NCI-H2107 (cell line): ENCODE data around the gene PRKCA.

Source experiments
- DNase-seq: peaks from one replicate; lab custom pipeline; 2025; lab: John Stamatoyannopoulos, UW

The PRKCA gene

DNA sequence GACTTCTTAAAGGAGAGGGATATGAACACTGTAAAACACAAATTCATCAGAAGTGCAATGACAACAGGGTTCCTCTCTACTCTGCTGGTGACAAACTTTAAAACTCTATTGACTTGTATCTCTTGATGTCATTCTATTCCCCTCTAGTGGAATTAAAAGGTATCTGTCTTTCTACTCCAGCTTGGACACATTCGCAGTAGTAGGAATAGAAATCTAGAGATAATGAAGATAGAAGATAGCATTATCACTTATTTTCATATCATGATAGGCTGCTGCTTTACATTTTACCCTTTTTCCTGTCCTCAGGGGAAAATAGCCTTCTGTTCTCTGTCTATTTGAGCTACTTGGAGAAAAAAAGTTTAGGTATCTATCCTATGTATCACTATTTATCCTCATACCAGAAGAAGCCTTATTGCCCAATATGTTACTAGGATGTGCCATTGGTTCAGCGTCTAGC, 322.9 kb downstream of the PRKCA start:
- DNase-seq: no peak

GRCh38 chr17:66627985-66628384, 325.6 kb downstream of the PRKCA start:
- no peak for DNase-seq

DNA sequence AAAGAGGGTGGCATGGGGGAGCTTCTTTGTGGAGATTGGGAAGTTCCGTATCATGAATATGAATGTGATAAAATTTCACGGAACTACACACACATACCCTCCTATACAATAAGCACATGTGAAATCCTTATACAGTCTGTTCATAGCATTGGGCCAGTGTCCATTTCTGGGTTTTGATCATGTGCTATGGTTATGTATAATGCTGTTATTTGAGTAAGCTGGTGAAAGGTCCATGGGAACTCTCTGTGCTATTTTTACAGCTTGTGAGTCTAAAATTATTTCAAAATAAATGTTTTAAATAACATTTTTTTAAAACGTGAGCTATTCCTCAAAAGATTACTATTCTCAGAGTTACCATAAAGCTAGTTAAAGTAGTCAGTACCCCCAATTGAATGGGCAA, 327.3 kb downstream of the PRKCA start:
- no peak for DNase-seq

GRCh38 chr17:66630379-66630778, 328.0 kb downstream of the PRKCA start:
- DNase-seq: no peak

- DNase-seq: no peak
Measured at GRCh38 chr17:66630828-66631472, 328.5 kb downstream of the PRKCA start.

- DNase-seq: no peak
Measured at GRCh38 chr17:66632731-66633130, 330.3 kb downstream of the PRKCA start.

DNA sequence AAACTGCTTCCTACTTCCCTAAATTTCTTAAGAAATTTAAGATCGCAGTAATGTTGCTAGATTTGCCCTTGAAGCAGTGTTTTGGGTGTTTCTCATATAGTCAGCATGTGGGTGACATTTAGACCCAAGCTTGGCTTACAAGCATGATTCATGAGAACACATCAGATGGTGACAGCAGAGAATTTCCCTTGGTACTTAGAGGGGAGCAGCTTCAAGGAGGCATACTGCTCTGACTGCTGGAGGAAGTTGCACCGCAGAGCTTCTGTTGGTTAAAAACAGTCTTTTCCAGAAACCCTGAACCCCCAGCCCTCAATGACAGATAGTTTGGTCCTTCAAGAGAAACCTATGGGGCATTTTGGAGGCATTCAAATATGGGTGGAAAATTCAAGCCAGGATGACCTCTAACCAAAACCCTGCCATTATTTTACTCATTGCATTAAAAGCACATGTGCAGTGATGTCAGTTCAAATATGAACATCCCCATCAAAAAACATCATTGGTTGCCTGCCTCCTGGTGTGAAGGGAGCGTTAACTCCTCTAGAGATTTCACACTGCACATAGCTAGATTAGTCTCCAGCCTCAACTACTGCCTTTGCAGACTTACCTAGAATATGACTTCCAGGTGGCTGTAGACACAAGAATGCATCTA, 331.0 kb downstream of the PRKCA start:
- DNase-seq: no peak

DNA sequence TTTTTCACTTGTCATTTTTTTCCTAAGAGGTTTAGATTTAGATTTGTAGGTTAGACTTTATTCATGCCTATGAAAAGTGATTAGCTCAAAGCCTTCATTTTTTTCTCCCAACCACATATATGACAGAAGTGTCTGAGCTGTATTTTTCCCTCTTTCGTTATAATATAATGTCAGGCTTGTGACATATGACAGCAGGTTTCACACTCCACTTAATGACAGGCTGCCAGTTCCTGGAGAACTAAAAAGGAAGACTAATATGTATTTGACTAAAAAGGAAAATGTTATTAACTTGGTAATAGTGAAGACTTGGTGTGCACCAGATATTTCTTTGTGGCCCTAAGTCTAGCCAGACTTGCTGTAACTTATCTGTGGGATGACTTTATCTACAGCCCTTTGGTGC, 331.8 kb downstream of the PRKCA start:
- DNase-seq: no peak

GRCh38 chr17:66635386-66636045, 333.1 kb downstream of the PRKCA start:
- DNase-seq: no peak

- no peak for DNase-seq
Measured at GRCh38 chr17:66636111-66636510, 333.7 kb downstream of the PRKCA start.

- no peak for DNase-seq
Measured at GRCh38 chr17:66637491-66637890, 335.1 kb downstream of the PRKCA start.

DNA sequence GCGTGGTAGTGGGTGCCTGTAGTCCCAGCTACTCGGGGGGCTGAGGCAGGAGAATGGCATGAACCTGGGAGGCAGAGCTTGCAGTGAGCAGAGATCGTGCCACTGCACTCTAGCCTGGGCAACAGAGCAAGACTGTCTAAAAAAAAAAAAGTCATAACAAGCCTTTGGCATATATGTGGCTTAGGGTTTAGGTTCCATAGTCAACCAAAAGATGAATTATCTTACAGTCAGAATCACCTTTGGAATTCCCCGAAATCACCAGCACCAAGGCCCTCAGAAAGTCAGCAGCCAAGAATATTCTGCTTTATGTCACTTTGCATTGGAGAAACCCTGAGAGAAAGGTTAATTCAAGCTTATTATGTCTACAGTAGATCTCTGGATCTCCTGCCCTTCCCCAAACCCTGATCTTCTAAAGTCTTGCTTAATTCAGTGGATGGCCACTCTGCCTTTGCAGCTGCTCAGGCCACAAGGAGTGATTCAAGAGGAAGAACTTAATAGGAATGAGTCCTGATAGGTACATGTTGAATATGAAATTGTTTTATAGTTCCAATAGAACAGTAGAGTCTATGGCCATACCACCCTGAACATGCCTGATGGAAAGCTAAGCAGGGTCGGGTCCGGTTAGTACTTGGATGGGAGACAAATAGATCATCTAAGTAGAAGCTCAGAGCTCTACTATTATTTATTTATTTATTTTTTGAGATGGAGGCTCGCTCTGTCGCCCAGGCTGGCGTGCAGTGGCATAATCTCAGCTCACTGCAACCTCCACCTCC, 336.5 kb downstream of the PRKCA start:
- DNase-seq: no peak

- no peak for DNase-seq
Measured at GRCh38 chr17:66643815-66644710, 341.6 kb downstream of the PRKCA start.

- no peak for DNase-seq
Measured at GRCh38 chr17:66645259-66645658, 342.8 kb downstream of the PRKCA start.

GRCh38 chr17:66647391-66647983, 345.1 kb downstream of the PRKCA start:
- no peak for DNase-seq

- DNase-seq: no peak
Measured at GRCh38 chr17:66649818-66650543, 347.6 kb downstream of the PRKCA start.

- DNase-seq: no peak
Measured at GRCh38 chr17:66650544-66650877, 348.1 kb downstream of the PRKCA start.

- DNase-seq: no peak
Measured at GRCh38 chr17:66652840-66653507, 350.6 kb downstream of the PRKCA start.

DNA sequence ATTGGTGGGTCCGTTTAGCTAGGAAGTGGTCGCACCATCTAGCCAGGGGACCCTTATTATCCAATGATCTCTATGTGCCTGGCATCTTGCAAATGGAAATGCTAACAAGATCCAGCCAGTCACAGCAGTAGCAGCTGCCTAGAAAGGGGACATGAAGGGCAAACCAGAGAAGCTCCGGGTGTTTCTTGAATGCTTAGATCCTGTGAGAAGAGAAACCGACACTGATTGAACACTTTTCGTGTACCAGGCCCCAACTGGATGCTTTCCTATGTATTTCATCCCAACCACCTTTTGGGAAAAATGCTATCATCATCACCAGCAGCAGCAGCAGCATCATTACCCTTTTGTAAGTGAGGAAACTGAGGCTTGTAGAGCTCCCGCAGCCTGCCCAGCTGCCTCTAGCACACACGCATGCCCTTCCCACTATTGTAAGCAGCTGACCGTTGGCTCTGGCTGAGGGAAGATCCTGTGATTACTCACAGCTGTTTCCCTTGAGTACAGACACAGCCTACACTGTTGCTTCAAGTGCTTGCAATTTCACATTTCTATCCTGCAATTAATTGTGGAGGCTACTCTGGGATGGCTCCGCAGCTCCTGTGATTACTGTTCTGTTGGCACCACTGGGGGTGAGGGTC, 351.8 kb downstream of the PRKCA start:
- no peak for DNase-seq

DNA sequence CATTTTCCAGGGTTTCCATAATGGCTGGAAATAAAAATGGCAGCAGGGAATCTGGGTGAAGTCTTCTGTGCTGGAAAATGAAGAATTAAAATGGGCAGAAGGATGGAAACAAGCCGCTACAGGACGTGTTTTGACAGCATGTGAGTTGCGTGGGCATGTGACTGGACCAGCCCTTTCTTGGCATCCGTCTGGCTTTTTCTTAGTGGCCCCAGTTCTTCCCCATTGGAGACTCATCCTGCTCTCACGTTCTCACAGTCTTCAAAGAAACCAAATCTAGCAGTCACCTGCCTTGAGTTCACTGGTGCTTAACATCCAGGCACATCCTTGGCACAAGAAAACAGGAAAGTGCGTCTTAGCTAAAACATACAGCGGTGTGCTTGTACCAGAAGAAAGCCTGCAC, 352.4 kb downstream of the PRKCA start:
- no peak for DNase-seq
